Amygdala (tissue), 56 donors: ENCODE results near the gene TBC1D28.
"Not testable (repeated sequence)": the region's sequence is repeated elsewhere in the genome, so short reads cannot be mapped to it uniquely, and the experiment has no call there.

ENCODE experiments used
- DNase-seq, 56 donors: peaks; one replicate each; lab custom pipeline; 2025; lab: John Stamatoyannopoulos, UW

Gene TBC1D28

GRCh38 chr17:18624862-18625501, 19.2 kb downstream of the TBC1D28 start:
- DNase-seq: not testable (repeated sequence)

DNA sequence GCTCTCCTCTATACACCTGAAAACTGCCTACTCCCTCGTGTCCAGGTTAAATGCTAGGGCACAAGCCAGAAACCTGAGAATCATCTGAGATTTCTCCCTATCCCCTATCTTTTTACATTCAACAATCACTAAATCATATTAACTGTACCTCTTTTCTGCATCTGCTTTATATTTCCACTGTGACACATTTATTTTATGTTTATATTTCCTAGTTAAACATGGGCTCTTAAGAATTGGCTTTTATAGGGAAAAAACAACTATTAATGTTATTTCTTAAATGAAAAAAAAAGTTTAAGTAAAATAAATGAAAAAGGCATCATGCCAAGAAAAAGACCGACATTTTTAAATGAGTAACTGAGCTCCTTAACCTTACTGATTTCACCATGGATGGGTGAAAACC, 26.6 kb downstream of the TBC1D28 start:
- not testable (repeated sequence) for DNase-seq

DNA sequence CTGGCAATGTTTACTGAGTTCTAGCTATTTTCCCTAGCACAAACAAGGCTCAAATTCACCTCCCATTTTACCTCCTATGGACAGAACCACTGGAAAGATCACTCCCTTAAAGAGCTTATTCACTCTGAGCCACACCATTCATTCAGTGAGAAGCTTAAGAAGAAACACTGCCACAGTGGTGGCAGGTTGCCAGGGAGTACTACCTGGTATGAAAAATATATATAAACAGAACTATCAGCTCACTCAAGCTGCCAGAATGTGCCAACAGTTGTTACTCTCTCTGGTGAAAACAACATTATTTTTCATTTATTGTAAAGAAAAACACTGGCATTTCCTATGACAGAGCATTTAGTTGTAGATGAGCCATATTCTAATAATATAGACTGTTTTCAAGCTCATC, 31.2 kb downstream of the TBC1D28 start:
- not testable (repeated sequence) for DNase-seq

DNA sequence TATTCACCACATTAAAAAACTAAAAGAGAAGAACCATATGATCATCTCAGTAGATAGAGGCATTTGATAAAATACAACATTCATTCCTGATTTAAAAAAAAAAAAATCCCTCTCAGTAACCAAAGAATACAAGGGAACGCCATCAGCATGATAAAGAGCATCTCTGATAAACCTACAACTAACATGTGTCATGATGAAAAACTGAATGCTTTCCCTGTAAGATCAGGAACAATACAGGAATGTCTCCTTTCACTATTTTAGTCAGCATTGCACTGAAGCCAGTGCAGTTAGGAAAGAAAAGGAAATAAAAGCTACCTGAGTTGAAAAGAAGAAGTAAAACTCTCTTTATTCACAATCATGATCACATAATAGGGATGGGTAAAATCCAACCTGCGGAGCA, 51.1 kb downstream of the TBC1D28 start:
- DNase-seq: not testable (repeated sequence)
